ENCODE measurements around the gene RFX7. TPM values are rescaled to one million over a fixed set of nuclear protein-coding genes. Genes with fewer than 3 reads are reported as not detected.

RFX7 gene
- total and polyA plus RNA-seq, 4 experiments from 2014 or later: 0.30 to 37.5 (median 19.7) TPM

- intact Hi-C loops (cut with micrococcal nuclease): no loop called here
- H3K36me3 Mint-ChIP-seq: peaks cover 70 to 82% of the 10 kb centered on the region in 2 donors
- ChIA-PET POLR2A (ENCODE audit: partially characterized antibody) (interaction anchor here (1.7 kb wide), 1 partner anchor 12 kb away, joined by 3 read pairs; no protein-coding TSS in a partner anchor), CTCF (ENCODE audit: partially characterized antibody) (interaction anchor here (1.1 to 1.6 kb wide), 2 partner anchors 11 to 12 kb away, joined by 3 to 5 read pairs; no protein-coding TSS in a partner anchor)
- H3K9me3 Mint-ChIP-seq: peaks cover 4 to 57% (median 49%) of the 10 kb centered on the region in 8 donors
- Histone ChIP-seq H3K9me3 (ENCODE audit: control insufficient read depth in 1 of 2, low read length in 2 of 2) (peaks cover 0 to 18% of the 10 kb centered on the region in 2 donors), H3K4me1 (ENCODE audit: insufficient read depth, low read length) (peaks cover 6% of the 10 kb centered on the region), H3K27ac (ENCODE audit: low read depth, low read length) (no peak overlapping the region), H3K4me3 (ENCODE audit: low read length in 2 of 2) (no peak overlapping the region), H3K27me3 (ENCODE audit: insufficient read depth, low read length) (no peaks in the 10 kb centered on the region), H3K36me3 (ENCODE audit: insufficient read depth, low read length) (peaks cover 4% of the 10 kb centered on the region)
- DNase-seq: no peak
- H3K27me3 Mint-ChIP-seq: no peaks in the 10 kb centered on the region
- peaks cover 15 to 33% (median 26%) of the 10 kb centered on the region in 4 donors for H3K4me1 Mint-ChIP-seq
- H3K27ac Mint-ChIP-seq: no peak overlapping the region
- no peak overlapping the region for H3K4me3 Mint-ChIP-seq
These were observed 10.1 kb downstream of the RFX7 start for GRCh38 chr15:56233549-56233948.

DNA sequence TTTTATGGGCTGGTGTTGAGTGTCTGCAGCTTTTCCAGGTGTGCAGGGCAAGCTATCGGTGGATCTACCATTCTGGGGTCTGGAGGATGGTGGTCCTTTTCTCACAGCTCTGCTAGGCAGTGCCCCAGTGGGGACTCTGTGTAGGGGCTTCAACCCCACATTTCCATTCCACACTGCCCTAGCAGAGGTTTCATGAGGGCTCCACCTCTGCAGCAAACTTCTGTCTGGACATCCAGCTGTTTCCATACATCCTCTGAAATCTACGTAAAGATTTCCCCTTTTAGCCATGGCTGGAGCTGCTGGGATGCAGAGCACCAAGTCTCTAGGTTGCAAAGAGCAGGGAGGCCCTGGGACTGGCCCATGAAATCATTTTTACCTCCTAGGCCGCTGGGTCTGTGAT, 11.6 kb downstream of the RFX7 start:
- POLR2A ChIA-PET (ENCODE audit: partially characterized antibody): no interaction called here
- peaks cover 7 to 23% (median 17%) of the 10 kb centered on the region in 4 donors for H3K4me1 Mint-ChIP-seq
- H3K36me3 ChIP-seq (ENCODE audit: insufficient read depth, low read length): peaks cover 4% of the 10 kb centered on the region
- no peak overlapping the region for H3K27ac ChIP-seq (ENCODE audit: low read depth, low read length)
- DNase-seq: no peak
- no peak overlapping the region for H3K27ac Mint-ChIP-seq
- H3K27me3 Mint-ChIP-seq: no peaks in the 10 kb centered on the region
- H3K9me3 Mint-ChIP-seq: peaks cover 6 to 70% (median 59%) of the 10 kb centered on the region in 8 donors
- H3K4me1 ChIP-seq (ENCODE audit: insufficient read depth, low read length): peaks cover 5% of the 10 kb centered on the region
- peaks cover 0 to 18% of the 10 kb centered on the region in 2 donors for H3K9me3 ChIP-seq (ENCODE audit: control insufficient read depth in 1 of 2, low read length in 2 of 2)
- CTCF ChIA-PET (ENCODE audit: partially characterized antibody): interaction anchor here (0.7 to 0.8 kb wide), 2 partner anchors 13 to 66 kb away, joined by 3 read pairs; no protein-coding TSS in a partner anchor
- no peaks in the 10 kb centered on the region for H3K27me3 ChIP-seq (ENCODE audit: insufficient read depth, low read length)
- H3K36me3 Mint-ChIP-seq: peaks cover 76 to 80% of the 10 kb centered on the region in 2 donors
- intact Hi-C loops (cut with micrococcal nuclease): no loop called here
- H3K4me3 Mint-ChIP-seq: no peak overlapping the region
- no peak overlapping the region for H3K4me3 ChIP-seq (ENCODE audit: low read length in 2 of 2)

DNA sequence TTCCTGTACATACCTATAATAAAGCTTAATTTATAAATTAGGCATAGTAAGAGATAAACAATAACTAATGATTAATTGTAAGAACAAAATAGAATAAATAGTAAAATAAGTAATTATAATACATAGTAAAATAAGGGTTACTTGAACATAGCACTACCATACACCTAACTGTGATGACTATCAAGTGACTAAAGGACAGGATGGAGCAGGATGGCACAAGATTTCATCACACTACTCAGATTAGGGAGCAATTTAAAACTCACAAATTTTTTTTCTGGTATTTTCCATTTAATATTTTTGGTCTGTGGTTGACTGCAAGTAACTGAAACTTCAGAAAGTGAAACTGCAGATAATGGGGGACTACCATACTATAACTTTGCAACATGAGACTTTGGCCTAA, 14.8 kb downstream of the RFX7 start:
- intact Hi-C loops (cut with micrococcal nuclease): no loop called here
- Histone ChIP-seq H3K4me1 (ENCODE audit: insufficient read depth, low read length) (no peaks in the 10 kb centered on the region), H3K4me3 (ENCODE audit: low read length in 2 of 2) (no peak overlapping the region), H3K27me3 (ENCODE audit: insufficient read depth, low read length) (no peaks in the 10 kb centered on the region), H3K36me3 (ENCODE audit: insufficient read depth, low read length) (peaks cover 4% of the 10 kb centered on the region), H3K9me3 (ENCODE audit: control insufficient read depth in 1 of 2, low read length in 2 of 2) (peaks cover 0 to 18% of the 10 kb centered on the region in 2 donors), H3K27ac (ENCODE audit: low read depth, low read length) (no peak overlapping the region)
- H3K4me1 Mint-ChIP-seq: peaks cover 2 to 17% (median 10%) of the 10 kb centered on the region in 4 donors
- no peaks in the 10 kb centered on the region for H3K27me3 Mint-ChIP-seq
- H3K36me3 Mint-ChIP-seq: peaks cover 65 to 68% of the 10 kb centered on the region in 2 donors
- POLR2A ChIA-PET (ENCODE audit: partially characterized antibody): no interaction called here
- CTCF ChIA-PET (ENCODE audit: partially characterized antibody): no interaction called here
- no peak for DNase-seq
- H3K27ac Mint-ChIP-seq: no peak overlapping the region
- H3K9me3 Mint-ChIP-seq: peaks cover 2 to 71% (median 58%) of the 10 kb centered on the region in 8 donors
- no peak overlapping the region for H3K4me3 Mint-ChIP-seq

- DNase-seq: no peak
- H3K27me3 ChIP-seq (ENCODE audit: insufficient read depth, low read length): no peaks in the 10 kb centered on the region
- POLR2A ChIA-PET (ENCODE audit: partially characterized antibody): no interaction called here
- CTCF ChIA-PET (ENCODE audit: partially characterized antibody): no interaction called here
- no peak overlapping the region for H3K27ac Mint-ChIP-seq
- peaks cover 0 to 18% of the 10 kb centered on the region in 2 donors for H3K9me3 ChIP-seq (ENCODE audit: control insufficient read depth in 1 of 2, low read length in 2 of 2)
- peaks cover 2 to 66% (median 57%) of the 10 kb centered on the region in 8 donors for H3K9me3 Mint-ChIP-seq
- H3K36me3 Mint-ChIP-seq: peaks cover 62 to 63% of the 10 kb centered on the region in 2 donors
- peaks cover 2 to 15% (median 9%) of the 10 kb centered on the region in 4 donors for H3K4me1 Mint-ChIP-seq
- peaks cover 4% of the 10 kb centered on the region for H3K36me3 ChIP-seq (ENCODE audit: insufficient read depth, low read length)
- H3K27ac ChIP-seq (ENCODE audit: low read depth, low read length): no peak overlapping the region
- H3K27me3 Mint-ChIP-seq: no peaks in the 10 kb centered on the region
- no peak overlapping the region for H3K4me3 ChIP-seq (ENCODE audit: low read length in 2 of 2)
- no peaks in the 10 kb centered on the region for H3K4me1 ChIP-seq (ENCODE audit: insufficient read depth, low read length)
- H3K4me3 Mint-ChIP-seq: no peak overlapping the region
- intact Hi-C loops (cut with micrococcal nuclease): no loop called here
These were observed 15.3 kb downstream of the RFX7 start for GRCh38 chr15:56228352-56228751.

DNA sequence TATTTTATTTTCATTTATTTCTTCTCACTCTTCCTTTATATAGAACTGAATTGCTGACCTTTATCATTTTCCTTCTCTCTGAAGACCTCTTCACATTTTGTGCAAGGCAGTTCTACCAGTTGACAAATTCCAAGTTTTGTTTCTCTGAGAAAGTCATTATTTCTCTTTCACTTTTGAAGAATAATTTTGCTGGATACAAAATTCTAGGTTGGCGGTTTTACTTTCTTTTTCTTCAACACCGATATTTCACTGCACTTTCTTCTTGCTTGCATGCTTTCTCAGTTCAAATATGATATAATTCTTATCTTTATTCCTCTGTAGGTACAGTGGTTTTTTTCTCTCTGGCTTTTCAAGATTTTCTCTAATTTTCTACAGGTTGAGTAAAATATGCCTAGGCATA, 15.9 kb downstream of the RFX7 start:
- Histone ChIP-seq H3K4me1 (ENCODE audit: insufficient read depth, low read length) (no peaks in the 10 kb centered on the region), H3K27me3 (ENCODE audit: insufficient read depth, low read length) (no peaks in the 10 kb centered on the region), H3K27ac (ENCODE audit: low read depth, low read length) (no peak overlapping the region), H3K4me3 (ENCODE audit: low read length in 2 of 2) (no peak overlapping the region), H3K9me3 (ENCODE audit: control insufficient read depth in 1 of 2, low read length in 2 of 2) (peaks cover 0 to 18% of the 10 kb centered on the region in 2 donors), H3K36me3 (ENCODE audit: insufficient read depth, low read length) (peaks cover 4% of the 10 kb centered on the region)
- intact Hi-C loops (cut with micrococcal nuclease): no loop called here
- Mint-ChIP-seq H3K4me1 (peaks cover 2 to 12% (median 9%) of the 10 kb centered on the region in 4 donors), H3K27ac (no peak overlapping the region), H3K9me3 (peaks cover 2 to 66% (median 51%) of the 10 kb centered on the region in 8 donors), H3K4me3 (peak overlapping the region in 1 of 8 donors; percentile 50), H3K27me3 (no peaks in the 10 kb centered on the region), H3K36me3 (peaks cover 60 to 62% of the 10 kb centered on the region in 2 donors)
- CTCF ChIA-PET (ENCODE audit: partially characterized antibody): no interaction called here
- POLR2A ChIA-PET (ENCODE audit: partially characterized antibody): no interaction called here
- no peak for DNase-seq

- H3K27ac Mint-ChIP-seq: no peak overlapping the region
- H3K27me3 Mint-ChIP-seq: no peaks in the 10 kb centered on the region
- ChIA-PET CTCF (ENCODE audit: partially characterized antibody) (no interaction called here), POLR2A (ENCODE audit: partially characterized antibody) (no interaction called here)
- no peaks in the 10 kb centered on the region for H3K27me3 ChIP-seq (ENCODE audit: insufficient read depth, low read length)
- H3K9me3 Mint-ChIP-seq: peaks cover 2 to 66% (median 50%) of the 10 kb centered on the region in 8 donors
- peaks cover 0 to 17% of the 10 kb centered on the region in 2 donors for H3K9me3 ChIP-seq (ENCODE audit: control insufficient read depth in 1 of 2, low read length in 2 of 2)
- no peak overlapping the region for H3K27ac ChIP-seq (ENCODE audit: low read depth, low read length)
- peaks cover 2 to 12% (median 9%) of the 10 kb centered on the region in 4 donors for H3K4me1 Mint-ChIP-seq
- no peaks in the 10 kb centered on the region for H3K4me1 ChIP-seq (ENCODE audit: insufficient read depth, low read length)
- H3K4me3 ChIP-seq (ENCODE audit: low read length in 2 of 2): no peak overlapping the region
- H3K36me3 ChIP-seq (ENCODE audit: insufficient read depth, low read length): peaks cover 4% of the 10 kb centered on the region
- H3K4me3 Mint-ChIP-seq: no peak overlapping the region
- peaks cover 55 to 62% of the 10 kb centered on the region in 2 donors for H3K36me3 Mint-ChIP-seq
- intact Hi-C loops (cut with micrococcal nuclease): no loop called here
- no peak for DNase-seq
These were observed 16.4 kb downstream of the RFX7 start for GRCh38 chr15:56227306-56227705.

- Histone ChIP-seq H3K27me3 (ENCODE audit: insufficient read depth, low read length) (no peaks in the 10 kb centered on the region), H3K4me3 (ENCODE audit: low read length in 2 of 2) (no peak overlapping the region), H3K36me3 (ENCODE audit: insufficient read depth, low read length) (peaks cover 4% of the 10 kb centered on the region), H3K27ac (ENCODE audit: low read depth, low read length) (no peak overlapping the region), H3K4me1 (ENCODE audit: insufficient read depth, low read length) (no peaks in the 10 kb centered on the region), H3K9me3 (ENCODE audit: control insufficient read depth in 1 of 2, low read length in 2 of 2) (peaks cover 0 to 8% of the 10 kb centered on the region in 2 donors)
- DNase-seq: no peak
- Mint-ChIP-seq H3K27ac (no peak overlapping the region), H3K4me3 (no peak overlapping the region), H3K4me1 (peaks cover 0 to 10% (median 8%) of the 10 kb centered on the region in 4 donors), H3K36me3 (peaks cover 45 to 53% of the 10 kb centered on the region in 2 donors), H3K9me3 (peaks cover 2 to 53% (median 38%) of the 10 kb centered on the region in 8 donors), H3K27me3 (no peaks in the 10 kb centered on the region)
- intact Hi-C loops (cut with micrococcal nuclease): no loop called here
- CTCF ChIA-PET (ENCODE audit: partially characterized antibody): no interaction called here
- POLR2A ChIA-PET (ENCODE audit: partially characterized antibody): no interaction called here
These were observed 18.2 kb downstream of the RFX7 start for GRCh38 chr15:56225520-56225919.

All from CD4-positive, alpha-beta memory T cell (primary cell).